GM21367 (cell line): ENCODE results near the gene SEMA6B.

Experiments
- ATAC-seq: cut with Tn5 transposase; IDR thresholded peaks from one replicate; pipeline ENCODE4 v1.9.1; 2021; ENCODE audit not compliant: unreplicated experiment

SEMA6B gene

GRCh38 chr19:4589579-4590410 is 30.3 kb upstream of the SEMA6B start:
- no peak for ATAC-seq

- ATAC-seq, result no peak
These were observed 28.8 kb upstream of the SEMA6B start for GRCh38 chr19:4588291-4588761.

- ATAC-seq, result no peak
These were observed 28.0 kb upstream of the SEMA6B start for GRCh38 chr19:4587527-4587926.

- ATAC-seq, result no peak
These were observed 27.2 kb upstream of the SEMA6B start for GRCh38 chr19:4586691-4587090.

- ATAC-seq, result no peak
These were observed 26.8 kb upstream of the SEMA6B start for GRCh38 chr19:4586245-4586644.

- ATAC-seq, result no peak
These were observed 26.1 kb upstream of the SEMA6B start for GRCh38 chr19:4585556-4585955.

GRCh38 chr19:4584670-4585460 is 25.4 kb upstream of the SEMA6B start:
- no peak for ATAC-seq

GRCh38 chr19:4583961-4584669 is 24.6 kb upstream of the SEMA6B start:
- ATAC-seq, result no peak

- ATAC-seq, result no peak
These were observed 23.7 kb upstream of the SEMA6B start for GRCh38 chr19:4582980-4583842.

- no peak for ATAC-seq
These were observed 22.4 kb upstream of the SEMA6B start for GRCh38 chr19:4581666-4582553.

GRCh38 chr19:4580961-4581665 is 21.6 kb upstream of the SEMA6B start:
- ATAC-seq, result no peak

GRCh38 chr19:4580021-4580901 is 20.8 kb upstream of the SEMA6B start:
- ATAC-seq, result no peak

- ATAC-seq, result no peak
These were observed 19.9 kb upstream of the SEMA6B start for GRCh38 chr19:4579389-4579788.

GRCh38 chr19:4578552-4579248 is 19.2 kb upstream of the SEMA6B start:
- ATAC-seq, result no peak

- ATAC-seq, result no peak
These were observed 17.7 kb upstream of the SEMA6B start for GRCh38 chr19:4577020-4577782.
